ENCODE measurements around the gene GPN1. TPM values are rescaled to one million over a fixed set of nuclear protein-coding genes. Genes with fewer than 3 reads are reported as not detected.

Gene GPN1
- 34.9 TPM for total RNA-seq

GRCh38 chr2:27628767-27629709, at the start of gene GPN1, which contains the start of gene CCDC121:
GPN1 (plus strand) TSS chr2:27629050; CDS start chr2:27629059, 9 bp downstream.
CCDC121 (minus strand) TSS chr2:27629012; CDS start chr2:27627799, 1,213 bp downstream.

GRCh38 chr2:27582695-27583389, 46.0 kb upstream of the GPN1 start, which contains the start of gene ZNF512:
ZNF512 (plus strand) TSS chr2:27583042; CDS start chr2:27583113, 71 bp downstream.

GRCh38 chr2:27663285-27664153, 34.7 kb downstream of the GPN1 start, which contains the start of the genes SLC4A1AP and SUPT7L:
SLC4A1AP (plus strand) TSS chr2:27663889; CDS start chr2:27663915, 26 bp downstream.
SUPT7L (minus strand) TSS chr2:27663614; CDS start chr2:27662192, 1,422 bp downstream.

Small RNA genes within 50 kb of the gene (small RNA-seq; reads per million reads assigned to genes)
- gene RF00340 (ENCODE audit: low replicate concordance), result not detected

Other genes starting within 250 kb of the GPN1 start
- gene ZNF513, start 248.3 kb upstream of the GPN1 start, total RNA-seq, result 14.4 TPM
- 52.4 TPM for gene PPM1G, start 219.5 kb upstream of the GPN1 start, total RNA-seq
- 82.8 TPM for gene NRBP1, start 200.4 kb upstream of the GPN1 start, total RNA-seq
- gene KRTCAP3, start 186.7 kb upstream of the GPN1 start, total RNA-seq, result 1.1 TPM
- 51.2 TPM for gene IFT172, start 139.3 kb upstream of the GPN1 start, total RNA-seq
- gene FNDC4, start 133.8 kb upstream of the GPN1 start, total RNA-seq, result 6.8 TPM
- 0.12 TPM for gene GCKR, start 132.2 kb upstream of the GPN1 start, total RNA-seq
- 44.4 TPM for gene ZNF512, start 46.0 kb upstream of the GPN1 start, total RNA-seq
- 6.2 TPM for gene CCDC121, start within 50 bp of the GPN1 start, total RNA-seq
- gene SUPT7L, start 34.6 kb downstream of the GPN1 start, total RNA-seq, result 41.2 TPM
- gene SLC4A1AP, start 34.8 kb downstream of the GPN1 start, total RNA-seq, result 21.4 TPM
- gene MRPL33, start 142.7 kb downstream of the GPN1 start, total RNA-seq, result 147 TPM

All from metanephros (tissue), 2 donors.